OCI-LY1 (cell line): ENCODE results near the gene GAS2L3.

Experiments
- H2AFZ ChIP-seq: fragments of 200-600 bp; sonication (generic), shearing (Covaris generic); 2 replicates; pipeline ENCODE4 v1.6.0; 2014; ENCODE audit warnings: antibody characterized with exemption, mild to moderate bottlenecking, low read length
- H3F3A ChIP-seq: fragments of 200-600 bp; sonication (generic), shearing (Covaris generic); 2 replicates; pipeline ENCODE4 v1.6.0; 2014; ENCODE audit warnings: mild to moderate bottlenecking, antibody characterized with exemption, low read length, moderate library complexity; ENCODE audit not compliant: insufficient read depth
- H3K27ac ChIP-seq: fragments of 200-600 bp; sonication (generic); 2 replicates; pipeline ENCODE4 v1.5.1; 2014; ENCODE audit warnings: low read length, mixed run types, mild to moderate bottlenecking, low read depth; ENCODE audit not compliant: poor library complexity, severe bottlenecking
- H3K27me3 ChIP-seq: fragments of 200-600 bp; sonication (generic); 2 replicates; pipeline ENCODE4 v1.6.0; 2014; ENCODE audit warnings: antibody characterized with exemption, mild to moderate bottlenecking, low read length, moderate library complexity; ENCODE audit not compliant: insufficient read depth
- H3K36me3 ChIP-seq: fragments of 200-600 bp; sonication (generic); 2 replicates; pipeline ENCODE4 v1.6.1; 2014; ENCODE audit warnings: mild to moderate bottlenecking, antibody characterized with exemption, low read length, moderate library complexity, mixed read lengths; ENCODE audit not compliant: insufficient read depth
- H3K4me1 ChIP-seq: fragments of 200-600 bp; sonication (generic); 2 replicates; pipeline ENCODE4 v1.5.1; 2014; ENCODE audit warnings: mild to moderate bottlenecking, low read length, moderate library complexity; ENCODE audit not compliant: insufficient read depth, severe bottlenecking
- H3K4me2 ChIP-seq: fragments of 200-600 bp; sonication (generic), shearing (Covaris generic); 2 replicates; pipeline ENCODE4 v1.6.1; 2014; ENCODE audit warnings: low read length
- H3K4me3 ChIP-seq: fragments of 200-600 bp; sonication (generic); 2 replicates; pipeline ENCODE4 v1.5.1; 2014; ENCODE audit warnings: low read length, low read depth, mild to moderate bottlenecking, mixed read lengths; ENCODE audit not compliant: poor library complexity, severe bottlenecking
- H3K79me2 ChIP-seq: fragments of 200-600 bp; shearing (Covaris generic); 2 replicates; pipeline ENCODE4 v1.6.1; 2016; ENCODE audit warnings: mixed run types, low read length, mixed read lengths; ENCODE audit not compliant: insufficient read depth
- H3K9ac ChIP-seq: fragments of 200-600 bp; sonication (generic), shearing (Covaris generic); 2 replicates; pipeline ENCODE4 v1.6.1; 2014; ENCODE audit warnings: mild to moderate bottlenecking, low read length, mixed read lengths
- H3K9me2 ChIP-seq: fragments of 200-600 bp; sonication (generic), shearing (Covaris generic); 2 replicates; pipeline ENCODE4 v1.6.1; 2014; ENCODE audit warnings: low read depth, mild to moderate bottlenecking, low read length, mixed read lengths
- H3K9me3 ChIP-seq: fragments of 200-600 bp; shearing (Covaris generic); 2 replicates; pipeline ENCODE4 v1.6.1; 2014; ENCODE audit warnings: low read length, mixed read lengths
- H4K20me1 ChIP-seq: fragments of 200-600 bp; sonication (generic), shearing (Covaris generic); 2 replicates; pipeline ENCODE4 v1.6.0; 2016; ENCODE audit warnings: mild to moderate bottlenecking, low read length; ENCODE audit not compliant: insufficient read depth
- CTCF ChIP-seq: fragments of 200-600 bp; sonication (generic), shearing (Covaris generic); IDR thresholded peaks from 2 replicates; pipeline ENCODE4 v1.5.1; 2017; ENCODE audit warnings: mild to moderate bottlenecking, antibody characterized with exemption, low read length, moderate library complexity, mixed read lengths
- EZH2 ChIP-seq: fragments of 200-600 bp; sonication (generic), shearing (Covaris generic); IDR thresholded peaks from 2 replicates; pipeline ENCODE4 v1.8.0; 2017; ENCODE audit warnings: borderline replicate concordance, mixed run types, mild to moderate bottlenecking, antibody characterized with exemption, low read length, moderate library complexity, mixed read lengths

The GAS2L3 gene

DNA sequence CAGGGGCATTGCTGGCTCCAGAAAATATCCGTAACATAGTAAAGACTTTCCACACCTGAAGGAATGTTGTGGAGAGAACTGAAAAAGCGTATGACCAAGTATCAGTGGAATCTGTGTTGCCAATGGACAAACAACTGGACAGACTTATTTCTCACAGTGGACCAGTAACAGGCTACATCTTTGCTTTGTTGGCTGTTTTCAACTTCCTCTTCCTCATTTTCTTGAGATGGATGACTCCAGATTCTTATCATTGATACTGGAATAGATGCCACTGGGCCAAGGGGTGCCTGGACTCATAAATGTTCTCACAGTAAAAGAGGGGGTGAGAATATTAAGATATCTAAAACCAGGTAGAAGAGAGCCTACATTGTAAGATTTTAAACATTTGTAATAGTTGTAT is 6.4 kb downstream of the GAS2L3 start:
- H3K79me2 ChIP-seq: no peaks in the 10 kb centered on the region
- H3K27ac ChIP-seq: no peak overlapping the region
- no peak for TF ChIP-seq EZH2
- TF ChIP-seq CTCF: no peak

GRCh38 chr12:100584256-100584655 is 10.8 kb downstream of the GAS2L3 start:
- Histone ChIP-seq H3K27ac (no peak overlapping the region), H3K79me2 (no peaks in the 10 kb centered on the region), H2AFZ (no peak overlapping the region), H3K9ac (no peak overlapping the region), H3K4me3 (no peak overlapping the region), H3K9me3 (no peaks in the 10 kb centered on the region), H3K4me2 (no peak overlapping the region), H3K27me3 (no peaks in the 10 kb centered on the region), H3K9me2 (no peaks in the 10 kb centered on the region), H3F3A (no peaks in the 10 kb centered on the region), H3K36me3 (no peaks in the 10 kb centered on the region; the same call in 1 of the 2 replicates), H4K20me1 (no peaks in the 10 kb centered on the region), H3K4me1 (no peaks in the 10 kb centered on the region)
- TF ChIP-seq EZH2: no peak
- TF ChIP-seq CTCF: no peak

More for the DNA sequence above, 6.4 kb downstream of the GAS2L3 start:
- H3K9me2 ChIP-seq: no peaks in the 10 kb centered on the region
- no peak overlapping the region for H3K4me2 ChIP-seq
- H2AFZ ChIP-seq: no peak overlapping the region
- H3F3A ChIP-seq: no peaks in the 10 kb centered on the region
- H3K9me3 ChIP-seq: no peaks in the 10 kb centered on the region
- H3K4me3 ChIP-seq: no peak overlapping the region
- no peaks in the 10 kb centered on the region for H3K4me1 ChIP-seq
- H3K36me3 ChIP-seq: no peaks in the 10 kb centered on the region; the same call in 1 of the 2 replicates
- H3K9ac ChIP-seq: no peak overlapping the region
- H3K27me3 ChIP-seq: no peaks in the 10 kb centered on the region
- no peaks in the 10 kb centered on the region for H4K20me1 ChIP-seq

DNA sequence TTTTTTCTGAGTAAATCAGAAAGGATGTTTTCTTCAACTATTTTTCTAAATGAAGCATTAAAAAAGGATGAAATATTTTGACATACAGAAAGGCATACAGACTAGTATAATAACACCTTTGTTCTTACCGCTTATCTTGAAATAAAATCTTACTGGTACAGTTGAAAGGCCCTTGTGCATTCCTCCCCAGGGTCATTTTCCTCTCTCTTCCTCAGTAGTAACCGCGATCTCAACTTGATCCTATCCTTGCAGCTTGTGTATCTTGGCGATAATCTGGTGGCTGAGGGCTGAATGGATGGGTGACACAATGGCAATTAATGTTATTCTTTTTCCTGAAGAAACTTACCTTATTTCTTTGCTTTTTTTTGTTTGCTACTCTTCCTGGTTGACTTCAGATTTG is 18.5 kb downstream of the GAS2L3 start:
- no peak for TF ChIP-seq CTCF
- no peak for TF ChIP-seq EZH2
- Histone ChIP-seq H3F3A (no peaks in the 10 kb centered on the region), H3K4me1 (no peaks in the 10 kb centered on the region), H3K4me3 (no peak overlapping the region), H3K9me2 (no peaks in the 10 kb centered on the region), H3K9ac (no peak overlapping the region), H4K20me1 (no peaks in the 10 kb centered on the region), H3K27ac (no peak overlapping the region), H3K27me3 (no peaks in the 10 kb centered on the region), H2AFZ (no peak overlapping the region), H3K9me3 (no peaks in the 10 kb centered on the region), H3K79me2 (no peaks in the 10 kb centered on the region), H3K36me3 (no peaks in the 10 kb centered on the region), H3K4me2 (no peak overlapping the region)
